Stimulated activated CD4-positive, alpha-beta T cell treated with anti-CD3 and anti-CD28 coated beads, Interleukin-2, amount 100 ng/mL, for 48 hours (primary cell): ENCODE data around the gene ZNF74.
"Not testable (repeated sequence)": the region's sequence is repeated elsewhere in the genome, so short reads cannot be mapped to it uniquely, and the experiment has no call there.

Experiments used
- DNase-seq, 2 donors: peaks; one replicate each; pipeline ENCODE4 v3.0.0-alpha.2; 2020

The ZNF74 gene

GRCh38 chr22:20401376-20402014 is 7.5 kb downstream of the ZNF74 start:
- DNase-seq, result no peak

- no peak for DNase-seq
Observed at GRCh38 chr22:20402960-20403778, 9.2 kb downstream of the ZNF74 start.

- DNase-seq, result no peak
Observed at GRCh38 chr22:20403779-20404140, 9.8 kb downstream of the ZNF74 start.

GRCh38 chr22:20404881-20405280 is 10.9 kb downstream of the ZNF74 start:
- DNase-seq, result no peak

GRCh38 chr22:20405291-20405930 is 11.5 kb downstream of the ZNF74 start:
- no peak for DNase-seq

- DNase-seq, result no peak
Observed at GRCh38 chr22:20405931-20406685, 12.2 kb downstream of the ZNF74 start.

- no peak for DNase-seq
Observed at GRCh38 chr22:20406686-20407408, 12.9 kb downstream of the ZNF74 start.

GRCh38 chr22:20407829-20408228 is 13.9 kb downstream of the ZNF74 start:
- DNase-seq, result no peak

GRCh38 chr22:20408891-20409290 is 14.9 kb downstream of the ZNF74 start:
- DNase-seq, result no peak

GRCh38 chr22:20409385-20409784 is 15.4 kb downstream of the ZNF74 start:
- not testable (repeated sequence) for DNase-seq

- DNase-seq, result no peak
Observed at GRCh38 chr22:20412474-20413216, 18.7 kb downstream of the ZNF74 start.

- no peak for DNase-seq
Observed at GRCh38 chr22:20413217-20414058, 19.5 kb downstream of the ZNF74 start.

- DNase-seq, result no peak
Observed at GRCh38 chr22:20414059-20414440, 20.1 kb downstream of the ZNF74 start.

- DNase-seq, result no peak
Observed at GRCh38 chr22:20414450-20414849, 20.5 kb downstream of the ZNF74 start.

- not testable (repeated sequence) for DNase-seq
Observed at GRCh38 chr22:20415241-20415640, 21.3 kb downstream of the ZNF74 start.

- DNase-seq, result not testable (repeated sequence)
Observed at GRCh38 chr22:20415699-20416098, 21.7 kb downstream of the ZNF74 start.

GRCh38 chr22:20418211-20418788 is 24.3 kb downstream of the ZNF74 start:
- peak; percentile 57 to 68 for DNase-seq

- no peak for DNase-seq
Observed at GRCh38 chr22:20419664-20419951, 25.7 kb downstream of the ZNF74 start.

GRCh38 chr22:20420157-20420842 is 26.3 kb downstream of the ZNF74 start:
- DNase-seq, result no peak

- DNase-seq, result no peak
Observed at GRCh38 chr22:20421507-20421874, 27.5 kb downstream of the ZNF74 start.
